GM04504 (cell line): Measurements from ENCODE around the gene VPS16.

ENCODE experiments used
- DNase-seq: peaks from one replicate; pipeline ENCODE4 v3.0.0-alpha.2; 2012; ENCODE audit warnings: low read depth

VPS16 gene

GRCh38 chr20:2900845-2901592 is 60.5 kb downstream of the VPS16 start:
- DNase-seq, result no peak

- DNase-seq, result no peak
Measured at GRCh38 chr20:2902291-2902690, 61.7 kb downstream of the VPS16 start.

- no peak for DNase-seq
Measured at GRCh38 chr20:2902818-2903217, 62.3 kb downstream of the VPS16 start.

GRCh38 chr20:2903686-2904085 is 63.1 kb downstream of the VPS16 start:
- no peak for DNase-seq

- no peak for DNase-seq
Measured at GRCh38 chr20:2907519-2907918, 67.0 kb downstream of the VPS16 start.

GRCh38 chr20:2909953-2910352 is 69.4 kb downstream of the VPS16 start:
- no peak for DNase-seq

GRCh38 chr20:2911200-2911599 is 70.7 kb downstream of the VPS16 start:
- no peak for DNase-seq

GRCh38 chr20:2914160-2914559 is 73.6 kb downstream of the VPS16 start:
- no peak for DNase-seq
